Measurements from ENCODE around the gene PXK. TPM values are rescaled to one million over a fixed set of nuclear protein-coding genes. Genes with fewer than 3 reads are reported as not detected.

Gene PXK
- polyA plus RNA-seq, 1 donor (not counting 4 experiments of a cell fraction or from before 2014, with no cell fraction given): 12.2 TPM

DNA sequence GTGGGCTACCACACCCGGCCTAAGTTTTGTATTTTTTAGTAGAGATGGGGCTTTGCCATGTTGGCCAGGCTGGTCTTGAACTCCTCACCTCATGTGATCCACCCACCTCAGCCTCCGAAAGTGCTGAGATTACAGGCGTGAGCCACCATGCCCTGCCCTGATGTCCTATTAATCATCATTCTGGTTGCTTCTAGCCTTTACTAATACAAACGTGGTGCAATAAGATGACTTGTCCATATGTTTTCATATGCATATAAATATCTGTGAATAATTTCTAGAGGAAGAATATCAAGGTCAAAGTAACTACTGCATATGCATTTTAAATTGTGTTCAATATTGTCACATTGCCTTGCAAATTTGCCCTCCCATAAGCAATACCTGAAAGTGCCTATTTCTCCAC, 126.5 kb downstream of the PXK start:
- no peaks in the 10 kb centered on the region for H3K79me2 ChIP-seq (ENCODE audit: control insufficient read depth, insufficient read depth, low read length)
- H3K9me1 ChIP-seq (ENCODE audit: control insufficient read depth, extremely low read depth, insufficient read depth, low read length): no peaks in the 10 kb centered on the region
- no peak overlapping the region for H3K9ac ChIP-seq (ENCODE audit: control insufficient read depth, extremely low read depth, insufficient read depth, low read length)
- dilution Hi-C loops (cut with MboI; ENCODE audit: extremely low pct_ligation_motif_present, low sequenced_read_pairs): no loop called here
- no peak for TF ChIP-seq EZH2 (IDR thresholded peaks at IDR 0.05; ENCODE audit: low read length)
- no peak overlapping the region for H3K4me3 ChIP-seq (ENCODE audit: control insufficient read depth in 2 of 3, extremely low read depth in 1 of 3, insufficient read depth in 2 of 3, low read depth in 1 of 3, low read length in 3 of 3)
- no peaks in the 10 kb centered on the region for H3K36me3 ChIP-seq (ENCODE audit: control insufficient read depth in 2 of 2, extremely low read depth in 1 of 2, insufficient read depth in 2 of 2, low read length in 2 of 2)
- DNase-seq (ENCODE audit: low read depth, low spot score): no peak
- no peak for FAIRE-seq
- H4K20me1 ChIP-seq (ENCODE audit: control insufficient read depth, extremely low read depth, insufficient read depth, low read length): no peaks in the 10 kb centered on the region
- no peak overlapping the region for H3K4me2 ChIP-seq (ENCODE audit: control insufficient read depth, extremely low read depth, insufficient read depth, low read depth, low read length)
- H3K4me1 ChIP-seq (ENCODE audit: control insufficient read depth, extremely low read depth, insufficient read depth, low read length): peaks cover 4% of the 10 kb centered on the region
- H2AFZ ChIP-seq (ENCODE audit: control insufficient read depth, low read length): no peak overlapping the region
- no peaks in the 10 kb centered on the region for H3K9me3 ChIP-seq (ENCODE audit: control insufficient read depth, low read depth, low read length)
- H3K27me3 ChIP-seq (ENCODE audit: control insufficient read depth, extremely low read depth, insufficient read depth, low read length): no peaks in the 10 kb centered on the region
- no peak overlapping the region for H3K27ac ChIP-seq (ENCODE audit: control insufficient read depth, insufficient read depth, low read length)

DNA sequence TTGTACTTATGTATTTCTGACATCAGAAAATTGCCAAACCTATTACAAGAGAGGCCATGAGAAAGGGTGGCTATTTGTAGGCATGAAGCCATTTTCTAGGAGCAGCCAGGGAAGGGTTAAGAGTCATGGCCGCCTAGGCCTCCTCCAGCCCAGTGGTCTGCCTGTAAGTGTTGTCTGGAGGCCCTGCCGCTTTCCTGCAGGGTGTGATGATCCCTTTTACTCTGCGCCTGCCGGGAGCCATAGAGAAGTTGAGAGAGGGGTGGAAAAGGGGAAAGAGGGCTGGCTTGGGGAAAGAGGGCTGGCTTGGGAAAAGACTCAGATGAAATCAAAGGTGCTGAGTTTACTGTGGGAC, 130.1 kb downstream of the PXK start:
- no peaks in the 10 kb centered on the region for H3K36me3 ChIP-seq (ENCODE audit: control insufficient read depth in 2 of 2, extremely low read depth in 1 of 2, insufficient read depth in 2 of 2, low read length in 2 of 2)
- TF ChIP-seq CTCF (optimal IDR thresholded peaks at IDR 0.05 in 1 of 3, IDR thresholded peaks at IDR 0.05 in 1 of 3, conservative IDR thresholded peaks at IDR 0.05 in 1 of 3; ENCODE audit: extremely low read depth in 1 of 3, insufficient read depth in 2 of 3, low read length in 3 of 3) (no peak), EZH2 (IDR thresholded peaks at IDR 0.05; ENCODE audit: low read length) (no peak)
- no peak overlapping the region for H3K9ac ChIP-seq (ENCODE audit: control insufficient read depth, extremely low read depth, insufficient read depth, low read length)
- DNase-seq (ENCODE audit: low read depth, low spot score) (no peak), FAIRE-seq (no peak)
- no peak overlapping the region for H3K4me2 ChIP-seq (ENCODE audit: control insufficient read depth, extremely low read depth, insufficient read depth, low read depth, low read length)
- H3K9me3 ChIP-seq (ENCODE audit: control insufficient read depth, low read depth, low read length): no peaks in the 10 kb centered on the region
- no peak overlapping the region for H2AFZ ChIP-seq (ENCODE audit: control insufficient read depth, low read length)
- no peak overlapping the region for H3K4me3 ChIP-seq (ENCODE audit: control insufficient read depth in 2 of 3, extremely low read depth in 1 of 3, insufficient read depth in 2 of 3, low read depth in 1 of 3, low read length in 3 of 3)
- H3K27ac ChIP-seq (ENCODE audit: control insufficient read depth, insufficient read depth, low read length): no peak overlapping the region
- dilution Hi-C loops (cut with MboI; ENCODE audit: extremely low pct_ligation_motif_present, low sequenced_read_pairs): no loop called here
- H3K79me2 ChIP-seq (ENCODE audit: control insufficient read depth, insufficient read depth, low read length): no peaks in the 10 kb centered on the region
- no peaks in the 10 kb centered on the region for H4K20me1 ChIP-seq (ENCODE audit: control insufficient read depth, extremely low read depth, insufficient read depth, low read length)
- no peaks in the 10 kb centered on the region for H3K27me3 ChIP-seq (ENCODE audit: control insufficient read depth, extremely low read depth, insufficient read depth, low read length)
- peaks cover 5% of the 10 kb centered on the region for H3K4me1 ChIP-seq (ENCODE audit: control insufficient read depth, extremely low read depth, insufficient read depth, low read length)
- H3K9me1 ChIP-seq (ENCODE audit: control insufficient read depth, extremely low read depth, insufficient read depth, low read length): no peaks in the 10 kb centered on the region

All from keratinocyte (primary cell).